OCI-LY7 (cell line): ENCODE measurements around the gene NEMP2. TPM values are rescaled to one million over a fixed set of nuclear protein-coding genes. Genes with fewer than 3 reads are reported as not detected.

Experiments
- BruUV-seq: library from RNA; stranded (reverse); fragments of 400-500 nt; replicated peaks from 2 replicates; lab custom pipeline; 2021; lab: Mats Ljungman, UMichigan
- CTCF ChIA-PET: fragments of 300-600 bp; sonication (Branson Sonifier 250); formaldehyde crosslinking; loops from one replicate; lab custom pipeline; 2022; ENCODE audit warnings: antibody characterized with exemption; ENCODE audit not compliant: unreplicated experiment; lab: Charles Lee
- POLR2A ChIA-PET: fragments of 300-600 bp; sonication (Branson Sonifier 250); formaldehyde crosslinking; loops from one replicate; lab custom pipeline; 2022; ENCODE audit warnings: antibody characterized with exemption; lab: Charles Lee
- DNase-seq: peaks from one replicate; pipeline ENCODE4 v3.0.0-alpha.2; 2015; ENCODE audit warnings: low spot score
- H2AFZ ChIP-seq: fragments of 200-600 bp; sonication (generic), shearing (Covaris generic); 2 replicates; pipeline ENCODE4 v1.6.1; 2014; ENCODE audit warnings: mild to moderate bottlenecking, antibody characterized with exemption, low read length, moderate library complexity
- H3K27ac ChIP-seq: fragments of 200-600 bp; sonication (generic); 2 replicates; pipeline ENCODE4 v1.5.1; 2014; ENCODE audit warnings: mixed run types, low read depth, mild to moderate bottlenecking, moderate library complexity, low read length, inconsistent platforms; ENCODE audit not compliant: poor library complexity, severe bottlenecking
- H3K36me3 ChIP-seq: fragments of 200-600 bp; sonication (generic); 2 replicates; pipeline ENCODE4 v1.6.1; 2014; ENCODE audit warnings: mild to moderate bottlenecking, antibody characterized with exemption, low read length, moderate library complexity, mixed read lengths; ENCODE audit not compliant: insufficient read depth
- H3K4me1 ChIP-seq: fragments of 200-600 bp; sonication (generic); 2 replicates; pipeline ENCODE4 v1.5.1; 2014; ENCODE audit warnings: mild to moderate bottlenecking, low read length; ENCODE audit not compliant: insufficient read depth, poor library complexity, severe bottlenecking
- H3K4me2 ChIP-seq: fragments of 200-600 bp; sonication (generic); 2 replicates; pipeline ENCODE4 v1.6.1; 2014; ENCODE audit warnings: mild to moderate bottlenecking, low read length
- H3K4me3 ChIP-seq: fragments of 200-600 bp; sonication (generic); 2 replicates; pipeline ENCODE4 v1.5.1; 2014; ENCODE audit warnings: mild to moderate bottlenecking, low read depth, low read length; ENCODE audit not compliant: poor library complexity, severe bottlenecking
- H3K79me2 ChIP-seq: fragments of 200-600 bp; sonication (generic); 2 replicates; pipeline ENCODE4 v1.6.1; 2016; ENCODE audit warnings: low read depth, mild to moderate bottlenecking, low read length, moderate library complexity, mixed read lengths; ENCODE audit not compliant: insufficient read depth
- H3K9me2 ChIP-seq: fragments of 200-600 bp; sonication (generic); 2 replicates; pipeline ENCODE4 v1.6.1; 2016; ENCODE audit warnings: mild to moderate bottlenecking, low read length, mixed read lengths; ENCODE audit not compliant: insufficient read depth
- H3K9me3 ChIP-seq: fragments of 200-600 bp; sonication (generic); 2 replicates; pipeline ENCODE4 v1.6.1; 2014; ENCODE audit warnings: mild to moderate bottlenecking, mixed run types, low read length, mixed read lengths
- H4K20me1 ChIP-seq: fragments of 200-600 bp; sonication (generic); 2 replicates; pipeline ENCODE4 v1.6.1; 2014; ENCODE audit warnings: mild to moderate bottlenecking, antibody characterized with exemption, low read length, moderate library complexity, mixed read lengths; ENCODE audit not compliant: insufficient read depth
- EZH2phosphoT487 ChIP-seq: fragments of 200-600 bp; sonication (generic); IDR thresholded peaks from 2 replicates; pipeline ENCODE4 v1.6.1; 2018; ENCODE audit warnings: low read depth, borderline replicate concordance, mild to moderate bottlenecking, mixed run types, antibody characterized with exemption, low read length, moderate library complexity, mixed read lengths
- intact Hi-C: fragments of 100-400 bp; cut with micrococcal nuclease; formaldehyde crosslinking; loops from one replicate; pipeline ENCODE4 v1.10.0; 2022; ENCODE audit not compliant: unreplicated experiment
- total RNA-seq, 2 experiments: library from RNA; depleted of rRNA in 1 of 2; stranded (reverse); fragments of >200 nt in 1 of 2; shearing (Covaris generic) in 1 of 2; gene quantifications; 2 replicates each; pipeline ENCODE4 v1.2.3, GENCODE V29; 2014 to 2022
- TF ChIP-seq, protein P1 (sequence below): fragments of 200-600 bp; sonication (generic); conservative IDR thresholded peaks from 2 replicates; pipeline ENCODE4 v1.5.1; 2014; ENCODE audit warnings: mild to moderate bottlenecking, antibody characterized with exemption, low read length, moderate library complexity, mixed read lengths

The NEMP2 gene
- total RNA-seq, 2 experiments from 2014 or later: 5.6 to 18.5 TPM

DNA sequence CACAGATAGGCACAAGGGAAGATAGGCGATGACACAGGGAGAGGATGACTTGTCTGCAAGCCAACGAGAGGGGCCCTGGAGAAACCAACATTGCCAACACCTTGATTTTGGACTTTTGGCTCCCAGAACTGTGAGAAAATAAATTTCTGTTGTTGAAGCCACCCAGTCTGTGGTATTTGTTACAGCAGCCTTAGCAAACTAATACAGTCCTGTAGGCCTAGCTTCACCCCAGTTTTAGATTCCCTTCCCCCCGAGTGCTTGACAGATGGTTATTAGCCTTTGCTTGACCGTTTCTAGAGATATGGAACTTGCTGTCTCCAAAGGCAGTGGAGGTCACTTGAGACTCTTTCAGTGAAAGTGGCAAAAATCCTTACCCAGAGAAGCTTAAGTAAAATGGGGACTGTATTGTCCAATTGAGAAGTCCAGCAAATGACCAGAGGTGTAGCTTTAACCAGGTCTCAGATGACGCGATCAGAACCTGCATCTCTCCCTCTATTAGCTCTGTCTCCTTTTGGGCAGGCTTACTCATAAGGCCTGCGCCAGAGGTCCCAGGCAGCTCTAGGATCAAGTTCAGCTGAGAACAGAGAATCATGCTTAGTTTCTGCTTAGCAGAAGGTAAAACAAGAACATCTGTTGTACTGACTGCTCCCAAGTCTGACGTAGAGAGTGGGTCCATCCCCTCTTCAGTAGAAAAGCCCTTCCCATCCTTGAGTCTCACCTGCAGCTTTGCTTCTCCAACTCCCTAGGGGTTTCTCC, 76.0 kb downstream of the NEMP2 start:
- no peaks in the 10 kb centered on the region for H3K79me2 ChIP-seq
- H3K9me2 ChIP-seq: no peaks in the 10 kb centered on the region
- H3K4me1 ChIP-seq: no peaks in the 10 kb centered on the region
- POLR2A ChIA-PET: interaction anchor here (0.6 to 1.9 kb wide), 6 partner anchors 7 to 1100 kb away, joined by 3 to 11 read pairs (median 4); no protein-coding TSS in a partner anchor
- H3K4me2 ChIP-seq: no peak overlapping the region
- CTCF ChIA-PET: no interaction called here
- no peaks in the 10 kb centered on the region for H3K36me3 ChIP-seq
- no peaks in the 10 kb centered on the region for H3K9me3 ChIP-seq
- no peak for DNase-seq
- H2AFZ ChIP-seq: no peak overlapping the region
- TF ChIP-seq EZH2phosphoT487: no peak
- TF ChIP-seq, protein P1, sequence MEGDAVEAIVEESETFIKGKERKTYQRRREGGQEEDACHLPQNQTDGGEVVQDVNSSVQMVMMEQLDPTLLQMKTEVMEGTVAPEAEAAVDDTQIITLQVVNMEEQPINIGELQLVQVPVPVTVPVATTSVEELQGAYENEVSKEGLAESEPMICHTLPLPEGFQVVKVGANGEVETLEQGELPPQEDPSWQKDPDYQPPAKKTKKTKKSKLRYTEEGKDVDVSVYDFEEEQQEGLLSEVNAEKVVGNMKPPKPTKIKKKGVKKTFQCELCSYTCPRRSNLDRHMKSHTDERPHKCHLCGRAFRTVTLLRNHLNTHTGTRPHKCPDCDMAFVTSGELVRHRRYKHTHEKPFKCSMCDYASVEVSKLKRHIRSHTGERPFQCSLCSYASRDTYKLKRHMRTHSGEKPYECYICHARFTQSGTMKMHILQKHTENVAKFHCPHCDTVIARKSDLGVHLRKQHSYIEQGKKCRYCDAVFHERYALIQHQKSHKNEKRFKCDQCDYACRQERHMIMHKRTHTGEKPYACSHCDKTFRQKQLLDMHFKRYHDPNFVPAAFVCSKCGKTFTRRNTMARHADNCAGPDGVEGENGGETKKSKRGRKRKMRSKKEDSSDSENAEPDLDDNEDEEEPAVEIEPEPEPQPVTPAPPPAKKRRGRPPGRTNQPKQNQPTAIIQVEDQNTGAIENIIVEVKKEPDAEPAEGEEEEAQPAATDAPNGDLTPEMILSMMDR: no peak
- BruUV-seq: no TSS peak
- no peak overlapping the region for H3K4me3 ChIP-seq
- intact Hi-C loops: no loop called here
- no peak overlapping the region for H3K27ac ChIP-seq
- no peaks in the 10 kb centered on the region for H4K20me1 ChIP-seq

- BruUV-seq: no TSS peak
- no peaks in the 10 kb centered on the region for H3K9me3 ChIP-seq
- H4K20me1 ChIP-seq: no peaks in the 10 kb centered on the region
- H3K27ac ChIP-seq: no peak overlapping the region
- no peaks in the 10 kb centered on the region for H3K4me1 ChIP-seq
- no peaks in the 10 kb centered on the region for H3K36me3 ChIP-seq
- no peak for DNase-seq
- no peak overlapping the region for H3K4me2 ChIP-seq
- ChIA-PET POLR2A (no interaction called here), CTCF (no interaction called here)
- H3K9me2 ChIP-seq: no peaks in the 10 kb centered on the region
- TF ChIP-seq, protein P1: no peak
- TF ChIP-seq EZH2phosphoT487: no peak
- H2AFZ ChIP-seq: no peak overlapping the region
- intact Hi-C loops: no loop called here
- no peak overlapping the region for H3K4me3 ChIP-seq
- no peaks in the 10 kb centered on the region for H3K79me2 ChIP-seq
These were observed 77.3 kb downstream of the NEMP2 start for GRCh38 chr2:190457256-190457655.

GRCh38 chr2:190456833-190457232, 77.7 kb downstream of the NEMP2 start:
- H3K4me1 ChIP-seq: no peaks in the 10 kb centered on the region
- H3K9me3 ChIP-seq: no peaks in the 10 kb centered on the region
- no peak overlapping the region for H3K27ac ChIP-seq
- no peaks in the 10 kb centered on the region for H4K20me1 ChIP-seq
- no peak for DNase-seq
- H3K9me2 ChIP-seq: no peaks in the 10 kb centered on the region
- ChIA-PET POLR2A (no interaction called here), CTCF (no interaction called here)
- intact Hi-C loops: no loop called here
- no TSS peak for BruUV-seq
- no peaks in the 10 kb centered on the region for H3K79me2 ChIP-seq
- no peak overlapping the region for H2AFZ ChIP-seq
- no peak overlapping the region for H3K4me3 ChIP-seq
- TF ChIP-seq, protein P1: no peak
- TF ChIP-seq EZH2phosphoT487: no peak
- H3K36me3 ChIP-seq: no peaks in the 10 kb centered on the region
- H3K4me2 ChIP-seq: no peak overlapping the region
